OCI-LY7 (cell line): ENCODE results near the gene RNF224. TPM values are rescaled to one million over a fixed set of nuclear protein-coding genes. Genes with fewer than 3 reads are reported as not detected.

Experiments
- BruUV-seq: library from RNA; stranded (reverse); fragments of 400-500 nt; replicated peaks from 2 replicates; lab custom pipeline; 2021; lab: Mats Ljungman, UMichigan
- CTCF ChIA-PET: fragments of 300-600 bp; sonication (Branson Sonifier 250); formaldehyde crosslinking; loops from one replicate; lab custom pipeline; 2022; ENCODE audit warnings: antibody characterized with exemption; ENCODE audit not compliant: unreplicated experiment; lab: Charles Lee
- POLR2A ChIA-PET: fragments of 300-600 bp; sonication (Branson Sonifier 250); formaldehyde crosslinking; loops from one replicate; lab custom pipeline; 2022; ENCODE audit warnings: antibody characterized with exemption; lab: Charles Lee
- DNase-seq: peaks from one replicate; pipeline ENCODE4 v3.0.0-alpha.2; 2015; ENCODE audit warnings: low spot score
- H2AFZ ChIP-seq: fragments of 200-600 bp; sonication (generic), shearing (Covaris generic); 2 replicates; pipeline ENCODE4 v1.6.1; 2014; ENCODE audit warnings: mild to moderate bottlenecking, antibody characterized with exemption, low read length, moderate library complexity
- H3K27ac ChIP-seq: fragments of 200-600 bp; sonication (generic); 2 replicates; pipeline ENCODE4 v1.5.1; 2014; ENCODE audit warnings: mixed run types, low read depth, mild to moderate bottlenecking, moderate library complexity, low read length, inconsistent platforms; ENCODE audit not compliant: poor library complexity, severe bottlenecking
- H3K36me3 ChIP-seq: fragments of 200-600 bp; sonication (generic); 2 replicates; pipeline ENCODE4 v1.6.1; 2014; ENCODE audit warnings: mild to moderate bottlenecking, antibody characterized with exemption, low read length, moderate library complexity, mixed read lengths; ENCODE audit not compliant: insufficient read depth
- H3K4me1 ChIP-seq: fragments of 200-600 bp; sonication (generic); 2 replicates; pipeline ENCODE4 v1.5.1; 2014; ENCODE audit warnings: mild to moderate bottlenecking, low read length; ENCODE audit not compliant: insufficient read depth, poor library complexity, severe bottlenecking
- H3K4me2 ChIP-seq: fragments of 200-600 bp; sonication (generic); 2 replicates; pipeline ENCODE4 v1.6.1; 2014; ENCODE audit warnings: mild to moderate bottlenecking, low read length
- H3K4me3 ChIP-seq: fragments of 200-600 bp; sonication (generic); 2 replicates; pipeline ENCODE4 v1.5.1; 2014; ENCODE audit warnings: mild to moderate bottlenecking, low read depth, low read length; ENCODE audit not compliant: poor library complexity, severe bottlenecking
- H3K79me2 ChIP-seq: fragments of 200-600 bp; sonication (generic); 2 replicates; pipeline ENCODE4 v1.6.1; 2016; ENCODE audit warnings: low read depth, mild to moderate bottlenecking, low read length, moderate library complexity, mixed read lengths; ENCODE audit not compliant: insufficient read depth
- H3K9me2 ChIP-seq: fragments of 200-600 bp; sonication (generic); 2 replicates; pipeline ENCODE4 v1.6.1; 2016; ENCODE audit warnings: mild to moderate bottlenecking, low read length, mixed read lengths; ENCODE audit not compliant: insufficient read depth
- H3K9me3 ChIP-seq: fragments of 200-600 bp; sonication (generic); 2 replicates; pipeline ENCODE4 v1.6.1; 2014; ENCODE audit warnings: mild to moderate bottlenecking, mixed run types, low read length, mixed read lengths
- H4K20me1 ChIP-seq: fragments of 200-600 bp; sonication (generic); 2 replicates; pipeline ENCODE4 v1.6.1; 2014; ENCODE audit warnings: mild to moderate bottlenecking, antibody characterized with exemption, low read length, moderate library complexity, mixed read lengths; ENCODE audit not compliant: insufficient read depth
- EZH2phosphoT487 ChIP-seq: fragments of 200-600 bp; sonication (generic); IDR thresholded peaks from 2 replicates; pipeline ENCODE4 v1.6.1; 2018; ENCODE audit warnings: low read depth, borderline replicate concordance, mild to moderate bottlenecking, mixed run types, antibody characterized with exemption, low read length, moderate library complexity, mixed read lengths
- intact Hi-C: fragments of 100-400 bp; cut with micrococcal nuclease; formaldehyde crosslinking; loops from one replicate; pipeline ENCODE4 v1.10.0; 2022; ENCODE audit not compliant: unreplicated experiment
- total RNA-seq, 2 experiments: library from RNA; depleted of rRNA in 1 of 2; stranded (reverse); fragments of >200 nt in 1 of 2; shearing (Covaris generic) in 1 of 2; gene quantifications; 2 replicates each; pipeline ENCODE4 v1.2.3, GENCODE V29; 2014 to 2022
- TF ChIP-seq, protein P1 (sequence below): fragments of 200-600 bp; sonication (generic); conservative IDR thresholded peaks from 2 replicates; pipeline ENCODE4 v1.5.1; 2014; ENCODE audit warnings: mild to moderate bottlenecking, antibody characterized with exemption, low read length, moderate library complexity, mixed read lengths

Gene RNF224
- total RNA-seq, 2 experiments from 2014 or later, result 0.13 to 0.30 TPM

DNA sequence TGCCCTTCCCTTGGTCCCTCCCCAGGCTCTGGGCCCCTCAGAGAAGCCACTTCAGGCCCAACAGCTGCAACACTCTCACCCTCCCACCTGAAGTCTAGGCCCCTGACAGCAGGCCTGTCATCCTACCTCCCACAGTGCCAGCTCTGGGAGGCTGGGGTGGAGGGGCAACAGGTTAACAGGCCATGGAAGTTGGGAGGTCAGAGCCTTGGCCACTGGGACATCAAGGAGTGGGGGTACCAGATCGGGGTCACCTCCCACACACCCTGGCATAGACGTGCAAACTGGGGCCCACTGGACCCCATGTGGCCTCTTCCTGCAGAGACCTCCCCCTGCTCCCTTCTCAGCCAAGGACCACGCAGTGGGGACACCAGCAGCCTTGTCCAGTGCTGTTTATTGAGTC, 36.1 kb upstream of the RNF224 start:
- no peak overlapping the region for H3K4me3 ChIP-seq
- POLR2A ChIA-PET, result no interaction called here
- no TSS peak for BruUV-seq
- H3K27ac ChIP-seq, result no peak overlapping the region
- no peak overlapping the region for H2AFZ ChIP-seq
- H3K36me3 ChIP-seq, result peaks cover 24% of the 10 kb centered on the region; the same call in 1 of the 2 replicates
- CTCF ChIA-PET, result interaction anchor here (0.6 kb wide), 1 partner anchor 15 kb away, joined by 6 read pairs; no protein-coding TSS in a partner anchor
- TF ChIP-seq EZH2phosphoT487, result no peak
- TF ChIP-seq, protein P1, sequence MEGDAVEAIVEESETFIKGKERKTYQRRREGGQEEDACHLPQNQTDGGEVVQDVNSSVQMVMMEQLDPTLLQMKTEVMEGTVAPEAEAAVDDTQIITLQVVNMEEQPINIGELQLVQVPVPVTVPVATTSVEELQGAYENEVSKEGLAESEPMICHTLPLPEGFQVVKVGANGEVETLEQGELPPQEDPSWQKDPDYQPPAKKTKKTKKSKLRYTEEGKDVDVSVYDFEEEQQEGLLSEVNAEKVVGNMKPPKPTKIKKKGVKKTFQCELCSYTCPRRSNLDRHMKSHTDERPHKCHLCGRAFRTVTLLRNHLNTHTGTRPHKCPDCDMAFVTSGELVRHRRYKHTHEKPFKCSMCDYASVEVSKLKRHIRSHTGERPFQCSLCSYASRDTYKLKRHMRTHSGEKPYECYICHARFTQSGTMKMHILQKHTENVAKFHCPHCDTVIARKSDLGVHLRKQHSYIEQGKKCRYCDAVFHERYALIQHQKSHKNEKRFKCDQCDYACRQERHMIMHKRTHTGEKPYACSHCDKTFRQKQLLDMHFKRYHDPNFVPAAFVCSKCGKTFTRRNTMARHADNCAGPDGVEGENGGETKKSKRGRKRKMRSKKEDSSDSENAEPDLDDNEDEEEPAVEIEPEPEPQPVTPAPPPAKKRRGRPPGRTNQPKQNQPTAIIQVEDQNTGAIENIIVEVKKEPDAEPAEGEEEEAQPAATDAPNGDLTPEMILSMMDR, result no peak
- no peak overlapping the region for H3K4me2 ChIP-seq
- H3K9me3 ChIP-seq, result no peaks in the 10 kb centered on the region
- peaks cover 26% of the 10 kb centered on the region for H3K4me1 ChIP-seq
- no peak for DNase-seq
- no peaks in the 10 kb centered on the region for H3K9me2 ChIP-seq
- intact Hi-C loops, result no loop called here
- H3K79me2 ChIP-seq, result peaks cover 32% of the 10 kb centered on the region
- peaks cover 6% of the 10 kb centered on the region; the same call in 1 of the 2 replicates for H4K20me1 ChIP-seq

DNA sequence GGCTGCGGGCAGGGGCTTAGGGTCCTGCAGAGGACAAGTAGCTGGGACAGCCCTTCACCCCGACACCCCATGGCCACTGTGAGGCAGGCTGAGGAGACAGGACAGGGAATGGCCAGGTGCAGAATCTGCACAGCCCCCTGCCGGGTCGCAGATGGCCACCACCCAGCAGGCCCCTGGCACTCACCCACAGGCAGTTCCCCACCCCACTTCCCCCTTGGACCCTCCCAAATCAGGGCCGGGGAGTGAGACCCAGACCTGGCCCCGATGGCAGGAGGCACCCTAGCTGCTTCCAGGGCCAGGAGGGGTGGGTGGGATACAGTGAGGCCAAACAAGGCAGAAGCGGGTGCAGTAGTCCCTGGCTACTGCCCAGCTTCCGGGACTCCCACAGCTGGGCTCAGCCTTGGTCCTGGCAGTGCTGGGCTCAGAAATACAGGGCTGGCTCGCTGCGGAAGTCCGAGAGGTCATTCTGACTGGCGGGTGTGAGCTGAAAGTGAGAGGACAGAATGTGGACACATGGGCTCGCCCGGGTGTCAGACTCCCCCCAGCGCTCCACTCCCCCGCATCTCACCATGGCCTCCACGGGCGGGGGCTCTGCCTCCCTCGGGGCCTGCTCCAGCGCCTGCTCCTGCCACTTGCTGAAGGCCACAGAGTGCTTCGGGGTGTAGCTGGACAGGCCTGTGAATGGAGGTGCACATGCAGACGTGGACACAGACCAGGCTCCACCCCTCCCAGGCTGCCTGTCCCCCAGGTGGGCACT, 35.4 kb upstream of the RNF224 start:
- TF ChIP-seq EZH2phosphoT487, result no peak
- TF ChIP-seq, protein P1, result no peak
- no peak overlapping the region for H3K4me3 ChIP-seq
- peaks cover 20% of the 10 kb centered on the region; the same call in 1 of the 2 replicates for H3K36me3 ChIP-seq
- DNase-seq, result no peak
- peaks cover 6% of the 10 kb centered on the region; the same call in 1 of the 2 replicates for H4K20me1 ChIP-seq
- peaks cover 26% of the 10 kb centered on the region for H3K79me2 ChIP-seq
- H3K4me1 ChIP-seq, result peaks cover 20% of the 10 kb centered on the region
- intact Hi-C loops, result no loop called here
- no peak overlapping the region for H2AFZ ChIP-seq
- POLR2A ChIA-PET, result no interaction called here
- H3K9me3 ChIP-seq, result no peaks in the 10 kb centered on the region
- CTCF ChIA-PET, result interaction anchor here (0.6 to 0.7 kb wide), 2 partner anchors 15 kb away, joined by 3 to 6 read pairs; no protein-coding TSS in a partner anchor
- no peaks in the 10 kb centered on the region for H3K9me2 ChIP-seq
- H3K4me2 ChIP-seq, result no peak overlapping the region
- H3K27ac ChIP-seq, result no peak overlapping the region
- BruUV-seq, result no TSS peak

- Histone ChIP-seq H3K4me3 (no peak overlapping the region), H3K9me3 (no peaks in the 10 kb centered on the region), H3K36me3 (peaks cover 20% of the 10 kb centered on the region; the same call in 1 of the 2 replicates), H3K79me2 (peaks cover 20% of the 10 kb centered on the region), H3K27ac (no peak overlapping the region), H3K4me2 (no peak overlapping the region), H3K4me1 (peaks cover 15% of the 10 kb centered on the region), H3K9me2 (no peaks in the 10 kb centered on the region), H2AFZ (no peak overlapping the region), H4K20me1 (peaks cover 2% of the 10 kb centered on the region; the same call in 1 of the 2 replicates)
- ChIA-PET CTCF (interaction anchor here (0.6 to 0.7 kb wide), 2 partner anchors 16 to 65 kb away, joined by 3 read pairs; no protein-coding TSS in a partner anchor), POLR2A (no interaction called here)
- no TSS peak for BruUV-seq
- intact Hi-C loops, result no loop called here
- DNase-seq, result no peak
- no peak for TF ChIP-seq EZH2phosphoT487
- TF ChIP-seq, protein P1, result no peak
Measured at GRCh38 chr9:137192448-137192780, 34.9 kb upstream of the RNF224 start.
